Kidney tubule cell (primary cell): ENCODE measurements around the gene ANKRD11.
"Not testable (repeated sequence)": the region's sequence is repeated elsewhere in the genome, so short reads cannot be mapped to it uniquely, and the experiment has no call there.

ENCODE experiments used
- DNase-seq: peaks from one replicate; pipeline ENCODE4 v3.0.0-alpha.2; 2018; ENCODE audit warnings: low spot score

The ANKRD11 gene

DNA sequence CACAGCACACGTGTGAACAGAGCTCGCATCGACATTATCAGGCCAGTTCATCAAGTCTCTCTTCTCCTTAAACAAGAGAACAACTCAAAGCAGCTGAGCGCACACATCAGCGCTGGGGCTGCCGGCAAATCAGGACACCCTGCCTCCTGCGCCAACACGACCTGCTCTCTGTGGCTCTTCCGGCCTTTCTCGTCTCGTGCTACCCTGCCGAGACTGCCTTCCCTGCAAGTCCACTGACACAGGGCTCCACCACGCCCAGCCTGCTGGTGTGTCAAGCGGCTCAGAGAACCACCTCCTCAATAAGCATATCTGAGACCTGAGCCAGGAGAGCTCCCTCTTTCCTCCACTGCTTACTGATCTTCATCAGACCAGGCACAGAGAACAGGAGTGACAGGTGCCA is 176.0 kb downstream of the ANKRD11 start:
- DNase-seq, result no peak

DNA sequence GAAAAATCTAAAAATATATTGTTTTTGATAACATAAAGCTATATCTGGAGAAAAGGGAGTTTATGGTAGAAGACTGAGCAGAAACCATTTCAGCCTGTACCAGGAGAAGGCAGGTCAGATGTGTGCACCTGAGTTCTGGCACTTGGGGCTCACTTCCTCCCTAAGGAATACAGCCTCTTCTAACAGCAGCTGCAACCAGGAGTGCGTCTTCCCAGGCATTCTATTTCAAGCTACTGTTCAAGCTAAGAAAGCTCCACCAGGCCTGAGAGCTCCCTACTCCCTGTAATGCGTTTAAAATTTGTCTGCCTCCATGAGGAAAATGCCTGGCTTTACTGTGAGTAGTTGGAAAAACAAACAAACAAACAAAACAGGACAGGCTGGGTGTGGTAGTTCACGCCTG is 176.8 kb downstream of the ANKRD11 start:
- no peak for DNase-seq

DNA sequence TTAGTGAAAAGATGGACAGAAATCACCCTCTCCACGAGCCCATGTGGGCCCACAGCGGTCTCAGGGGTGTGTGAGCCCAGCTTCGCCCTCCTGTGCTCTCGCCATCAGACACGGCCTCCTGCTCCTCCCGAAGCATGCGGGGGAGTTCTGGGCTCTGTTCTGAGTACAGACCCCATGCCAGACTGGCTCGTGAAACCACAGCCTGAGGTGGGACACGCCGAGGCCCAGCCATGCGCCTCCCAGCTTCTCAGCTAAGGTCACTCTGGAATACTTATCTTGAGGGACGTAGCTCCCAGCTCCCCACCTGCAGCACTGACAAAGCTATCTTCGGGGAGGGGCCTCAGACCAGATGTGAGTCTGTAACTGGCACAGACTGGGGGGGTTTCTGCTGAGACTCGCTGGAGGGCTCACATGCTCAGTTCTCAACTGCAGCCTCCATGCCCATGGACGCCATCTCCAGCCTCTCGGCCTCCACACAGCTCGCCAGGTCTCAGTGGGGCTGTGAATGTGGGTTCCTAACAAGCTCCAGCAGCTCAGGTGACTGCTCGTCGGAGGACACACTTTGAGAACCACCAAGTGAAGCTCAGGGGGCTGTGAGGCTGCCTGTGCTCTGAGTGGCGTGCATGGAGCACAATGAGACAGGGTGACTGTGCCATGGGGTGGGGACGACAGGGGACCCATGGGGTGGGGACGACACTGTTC is 177.6 kb downstream of the ANKRD11 start:
- no peak for DNase-seq

DNA sequence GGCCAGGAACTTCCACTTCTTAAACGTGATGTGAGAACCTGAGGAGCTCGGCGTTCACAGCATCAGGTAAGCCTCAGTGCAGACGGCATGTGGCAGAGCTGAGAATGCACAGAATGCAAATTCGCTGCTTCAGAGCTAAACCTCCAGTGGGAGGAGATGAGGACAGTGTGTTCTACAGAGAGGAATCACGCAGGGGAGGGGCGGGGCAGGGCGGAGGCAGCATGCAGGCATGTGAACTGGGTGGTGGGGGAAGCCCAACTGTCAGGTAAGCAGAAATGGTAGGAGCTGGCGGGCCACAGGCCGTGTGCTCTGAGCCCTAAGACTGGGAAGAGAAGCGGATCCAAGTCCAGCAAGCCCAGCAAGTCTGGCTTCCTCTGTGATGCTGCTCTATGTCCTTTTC is 178.2 kb downstream of the ANKRD11 start:
- no peak for DNase-seq

- no peak for DNase-seq
Observed at GRCh38 chr16:89311636-89312035, 178.7 kb downstream of the ANKRD11 start.

DNA sequence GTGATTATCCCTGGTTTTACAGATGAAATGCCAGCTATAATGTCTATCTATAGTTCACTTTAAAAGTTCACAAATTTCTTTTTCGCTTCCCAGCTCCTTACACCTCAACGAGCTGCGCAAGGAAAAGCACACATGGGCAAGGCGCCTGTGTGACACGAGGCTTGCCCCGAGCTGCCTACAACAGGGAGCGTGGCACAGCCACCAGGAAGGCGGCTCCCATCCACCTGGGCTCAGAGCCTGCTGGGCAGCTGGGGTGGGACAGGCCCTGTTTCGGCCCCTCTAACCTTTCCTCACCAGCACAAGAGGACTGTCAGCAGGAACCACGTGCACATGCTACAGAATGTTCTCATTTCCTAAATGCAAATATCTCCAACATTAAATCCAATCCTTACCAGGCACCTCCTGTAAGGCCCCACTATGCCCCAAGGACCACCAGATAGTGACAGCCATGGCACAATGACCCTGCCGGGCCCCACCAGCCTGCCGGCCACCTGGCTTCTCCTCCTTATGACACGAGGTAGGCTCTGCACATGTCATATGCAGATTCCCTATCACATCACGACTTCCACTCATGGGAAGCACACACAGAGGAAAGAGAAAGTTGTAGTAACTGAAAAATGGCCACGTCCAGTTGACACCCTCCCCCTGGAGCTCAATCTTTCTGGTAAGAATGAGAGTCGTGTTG is 180.8 kb downstream of the ANKRD11 start:
- DNase-seq, result no peak

DNA sequence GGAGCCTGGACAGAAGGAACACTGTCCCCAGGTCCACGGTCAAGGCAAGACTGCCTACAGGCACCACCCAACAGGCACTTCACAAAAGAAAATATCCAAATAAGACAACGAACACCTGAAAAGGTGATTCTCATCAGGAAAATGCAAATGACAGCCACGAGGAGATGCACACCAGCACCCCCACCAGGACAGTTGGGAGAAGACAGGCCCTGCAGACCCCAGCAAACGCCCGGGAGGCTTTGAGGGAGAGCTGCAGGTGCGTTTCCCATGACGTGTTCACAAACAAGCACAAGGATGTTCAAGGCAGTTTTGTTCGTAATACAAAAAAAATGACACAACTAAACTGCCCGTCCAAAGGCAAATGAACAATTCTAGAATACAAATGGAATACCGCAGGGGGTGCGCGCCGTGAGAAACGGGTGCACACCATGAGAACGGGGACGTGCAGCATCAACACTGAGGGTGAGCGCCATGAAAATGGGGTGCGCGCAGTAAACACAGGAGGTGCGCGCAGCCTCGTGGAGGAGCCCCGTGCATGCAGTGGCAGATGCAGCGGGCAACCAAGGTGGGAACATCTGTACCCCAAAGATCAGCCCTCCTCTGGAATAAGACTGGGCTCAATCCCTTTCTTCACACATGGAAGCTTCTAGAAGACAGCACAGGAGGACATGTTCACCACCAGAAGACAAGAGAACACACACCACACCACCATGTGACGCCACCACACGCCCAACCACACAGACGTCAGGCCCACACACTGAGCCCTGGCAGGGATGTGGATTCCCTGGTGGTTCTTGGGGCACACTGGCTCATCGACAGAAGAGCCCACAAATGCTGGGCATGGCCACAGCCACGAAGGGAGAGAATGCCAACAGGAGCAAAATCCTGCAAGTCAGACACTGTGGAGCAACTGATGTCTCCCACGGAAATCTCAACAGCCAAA is 181.7 kb downstream of the ANKRD11 start:
- DNase-seq, result no peak

DNA sequence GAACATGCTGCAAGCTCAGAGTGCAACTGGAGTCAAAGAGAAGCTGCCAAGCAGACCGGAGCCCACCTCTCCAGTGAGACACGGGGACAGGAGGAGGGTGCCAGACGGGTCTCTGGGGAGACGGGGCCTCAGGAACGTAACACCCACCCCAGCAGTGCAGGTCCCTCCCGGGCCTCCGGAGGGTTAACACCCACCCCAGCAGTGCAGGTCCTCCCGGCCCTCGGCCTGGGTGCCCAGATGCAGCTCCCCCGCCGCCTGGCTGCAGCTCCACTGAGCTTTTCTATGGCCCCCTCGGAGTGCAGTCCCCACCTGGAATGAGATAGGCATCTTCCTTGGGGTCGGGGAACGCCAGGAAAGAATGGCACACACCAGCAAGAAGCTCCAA is 182.9 kb downstream of the ANKRD11 start:
- DNase-seq, result no peak

DNA sequence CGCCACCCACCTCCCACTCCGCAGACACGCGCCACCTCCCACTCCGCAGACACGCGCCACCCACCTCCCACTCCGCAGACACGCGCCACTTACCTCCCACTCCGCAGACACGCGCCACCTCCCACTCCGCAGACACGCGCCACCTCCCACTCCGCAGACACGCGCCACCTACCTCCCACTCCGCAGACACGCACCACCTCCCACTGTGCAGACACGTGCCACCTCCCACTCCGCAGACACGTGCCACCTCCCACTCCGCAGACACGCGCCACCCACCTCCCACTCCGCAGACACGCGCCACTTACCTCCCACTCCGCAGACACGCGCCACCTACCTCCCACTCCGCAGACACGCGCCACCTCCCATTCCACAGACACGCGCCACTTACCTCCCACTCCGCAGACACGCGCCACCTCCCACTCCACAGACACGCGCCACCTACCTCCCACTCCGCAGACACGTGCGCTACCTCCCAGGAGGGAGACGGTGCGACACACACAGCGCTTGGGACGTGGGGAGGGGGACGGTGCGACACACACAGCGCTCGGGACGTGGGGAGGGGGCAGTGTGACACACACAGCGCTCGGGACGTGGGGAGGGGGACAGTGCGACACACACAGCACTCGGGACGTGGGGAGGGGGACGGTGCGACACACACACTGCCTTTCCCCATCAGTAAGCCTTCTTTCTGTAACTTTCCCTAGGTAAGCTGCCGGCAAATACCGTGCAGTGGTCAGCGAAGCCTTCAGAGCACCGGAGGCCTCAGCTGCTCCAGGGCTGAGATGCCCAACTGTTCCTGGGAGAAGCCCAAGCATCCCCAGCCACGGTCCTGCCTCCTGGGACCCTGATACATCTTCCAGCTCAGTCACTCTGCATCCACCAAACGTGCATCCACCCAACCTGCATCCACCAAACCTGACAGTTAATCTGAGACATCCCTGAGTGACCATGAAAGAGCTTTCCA is 183.6 kb downstream of the ANKRD11 start:
- not testable (repeated sequence) for DNase-seq

DNA sequence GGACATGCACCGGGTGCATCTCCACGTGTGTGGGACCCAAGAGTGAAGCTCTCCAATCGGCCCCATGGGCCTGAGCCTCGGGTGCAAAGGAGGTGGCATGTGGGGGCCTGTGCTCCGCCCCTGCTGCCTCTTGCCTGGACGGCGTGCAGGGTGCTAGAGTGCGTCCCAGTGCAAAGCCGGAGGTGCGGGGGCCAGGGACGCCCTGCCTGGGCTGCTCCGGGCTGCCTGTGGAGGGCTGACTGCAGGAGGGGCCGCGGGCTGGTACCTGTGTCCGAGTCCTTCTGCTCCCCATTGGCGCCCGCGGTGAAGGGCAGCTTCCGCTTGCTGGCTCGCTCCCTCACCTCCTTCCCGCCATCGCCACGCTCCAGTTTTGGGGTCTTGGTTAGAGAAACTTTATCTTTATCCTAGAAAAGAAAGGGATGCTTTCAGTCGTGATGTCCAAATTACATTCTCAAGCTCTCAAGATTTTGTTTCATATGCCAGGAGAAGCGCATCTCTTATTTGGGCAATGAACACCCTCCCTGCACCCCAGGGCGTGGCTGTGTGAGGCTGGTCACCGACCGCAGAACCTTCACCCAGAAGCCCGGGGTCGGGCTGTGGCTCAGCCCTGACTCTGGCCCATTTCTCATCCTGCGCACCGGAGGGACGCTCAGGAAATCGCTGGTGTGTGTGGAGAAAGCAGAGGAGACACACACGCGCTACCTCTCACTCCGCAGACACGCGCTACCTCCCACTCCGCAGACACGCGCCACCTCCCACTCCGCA is 185.2 kb downstream of the ANKRD11 start:
- no peak for DNase-seq

- DNase-seq, result no peak
Observed at GRCh38 chr16:89304181-89304851, 186.0 kb downstream of the ANKRD11 start.

DNA sequence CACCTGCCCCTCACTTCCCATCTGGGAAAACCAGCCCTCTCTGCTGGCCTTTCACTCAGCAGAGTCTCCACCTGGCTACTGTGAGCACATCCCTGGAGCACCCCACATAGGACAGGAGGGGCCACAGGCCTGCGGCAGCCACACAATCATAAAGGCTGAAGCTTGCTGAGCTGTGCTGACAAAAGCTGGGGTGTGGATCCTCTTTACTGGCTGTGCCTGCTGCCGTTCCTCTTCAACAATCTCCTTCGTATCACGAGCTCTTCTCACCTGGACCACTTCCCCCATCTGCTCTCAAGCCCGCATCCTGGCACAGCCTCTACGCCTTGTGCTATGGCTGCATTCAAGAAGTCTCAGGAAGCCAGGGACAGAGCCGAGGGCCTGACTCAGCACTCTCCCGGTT is 186.7 kb downstream of the ANKRD11 start:
- DNase-seq, result no peak

DNA sequence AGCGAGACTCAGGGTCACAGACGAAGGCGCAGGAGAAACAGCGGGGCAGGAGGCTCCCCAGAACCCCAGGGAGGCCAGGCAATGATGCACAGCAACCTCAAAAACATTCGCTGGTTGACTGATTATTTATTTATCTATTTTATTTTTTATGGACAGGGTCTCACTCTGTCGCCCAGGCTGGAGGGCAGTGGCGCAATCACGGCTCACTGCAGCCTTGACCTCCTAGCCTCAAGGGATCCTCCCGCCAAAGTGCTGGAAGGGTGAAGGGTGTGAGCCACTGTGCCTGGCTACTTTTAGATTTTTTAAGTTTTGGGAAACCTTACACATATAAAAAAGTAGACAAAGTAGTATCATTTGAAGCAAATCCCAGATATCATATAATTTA is 189.4 kb downstream of the ANKRD11 start:
- no peak for DNase-seq

DNA sequence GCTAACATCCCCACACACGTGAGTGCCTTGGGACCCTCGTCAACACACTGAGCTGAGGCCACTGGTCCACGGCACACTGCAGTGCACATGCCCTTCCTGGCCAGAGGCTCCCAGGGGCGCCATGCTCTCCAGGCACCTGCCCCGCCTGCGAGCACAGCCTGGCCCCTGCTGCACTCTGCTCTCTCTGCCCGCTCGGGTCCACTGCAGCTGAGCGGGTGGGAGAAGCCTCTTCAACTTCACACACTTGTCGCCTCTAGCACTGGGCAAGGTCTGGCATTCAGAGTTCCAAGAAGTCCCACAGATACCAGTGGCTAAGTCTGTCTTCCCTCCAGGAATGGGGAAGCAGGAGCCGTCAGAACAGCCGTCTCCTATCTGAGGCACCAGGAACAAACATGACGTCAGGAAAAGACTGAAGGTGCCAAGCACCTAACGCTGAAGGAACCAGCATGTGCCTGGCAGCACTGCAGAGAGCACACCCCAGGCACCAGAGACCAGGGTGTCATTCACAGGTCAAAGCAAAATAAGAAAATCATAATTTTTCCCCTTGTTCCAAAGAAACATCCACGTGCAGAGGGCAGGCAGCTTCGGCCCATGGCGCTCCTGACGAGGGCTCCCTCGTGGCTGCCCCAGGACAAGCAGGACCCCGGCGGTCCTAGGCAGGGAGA is 189.9 kb downstream of the ANKRD11 start:
- DNase-seq, result no peak

GRCh38 chr16:89299357-89300111 is 190.8 kb downstream of the ANKRD11 start:
- DNase-seq, result not testable (repeated sequence)

DNA sequence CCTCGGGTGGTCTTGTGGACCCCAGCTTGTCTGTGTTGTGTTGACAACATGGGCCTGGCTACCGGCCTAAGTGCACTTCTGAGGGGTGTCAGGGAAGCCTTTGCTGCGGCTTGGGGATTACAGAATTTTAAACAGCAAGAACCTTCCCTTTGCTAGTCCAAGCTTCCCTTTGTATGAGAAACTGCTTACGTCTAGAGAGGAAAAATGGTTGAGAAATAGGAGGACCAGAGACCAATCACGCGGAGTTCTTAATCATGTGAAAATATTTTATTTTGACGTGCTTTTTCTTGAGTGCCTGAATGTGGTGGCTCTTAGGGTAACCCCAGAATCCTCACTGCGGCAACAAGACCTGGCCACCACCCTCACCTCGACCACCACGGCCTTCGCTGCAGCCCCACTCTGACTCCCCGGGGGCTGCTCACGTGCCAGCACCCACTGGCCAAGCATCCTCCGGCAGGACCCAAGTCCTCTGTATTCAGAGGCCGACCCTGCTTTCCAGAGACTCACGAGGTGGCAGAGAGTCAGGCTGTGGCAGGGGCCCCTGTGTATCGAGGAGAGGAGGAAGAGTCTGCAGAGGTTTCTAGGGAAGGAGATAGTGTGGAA is 191.6 kb downstream of the ANKRD11 start:
- DNase-seq, result no peak

- no peak for DNase-seq
Observed at GRCh38 chr16:89297910-89298545, 192.3 kb downstream of the ANKRD11 start.
